Prostate gland (tissue), 2 donors: ENCODE data around the gene KLHDC7B.

ENCODE experiments used
- CTCF ChIP-seq, 4 experiments: fragments of 200-600 bp in 2 of 4; fragments of 450-650 bp in 2 of 4; sonication (generic) in 2 of 4; IDR thresholded peaks; 1 replicate in 3 of 4; 2 replicates in 1 of 4; pipeline ENCODE4 v1.5.1; 2016 to 2019; ENCODE audit warnings: antibody characterized with exemption in 4 of 4, mild to moderate bottlenecking in 2 of 4, moderate library complexity in 2 of 4
- POLR2A ChIP-seq: fragments of 450-650 bp; IDR thresholded peaks from one replicate; pipeline ENCODE4 v1.6.1; 2016; ENCODE audit warnings: antibody characterized with exemption, mild to moderate bottlenecking
- POLR2AphosphoS5 ChIP-seq: sonication (generic); formaldehyde crosslinking; IDR thresholded peaks from one replicate; pipeline ENCODE4 v1.6.1; 2017; ENCODE audit warnings: antibody characterized with exemption

- TF ChIP-seq POLR2A (no peak), CTCF (IDR thresholded peaks at IDR 0.05) (no peak), POLR2AphosphoS5 (no peak)
Observed at GRCh38 chr22:50535113-50535512, 10.6 kb upstream of the KLHDC7B start.
